CD14-positive monocyte (primary cell): ENCODE results near the gene NAT16. TPM values are rescaled to one million over a fixed set of nuclear protein-coding genes. Genes with fewer than 3 reads are reported as not detected.

Experiments used
- DNase-seq, 3 donors: peaks; one replicate each; pipeline ENCODE4 v3.0.0-alpha.2; 2011 to 2022
- H2AFZ ChIP-seq: 2 replicates; pipeline ENCODE4 v1.6.0; 2012; ENCODE audit warnings: mild to moderate bottlenecking, low read depth, low read length, inconsistent platforms; ENCODE audit not compliant: insufficient read depth, poor library complexity, severe bottlenecking
- H3K27ac ChIP-seq, 2 donors: 1 replicate in 1 of 2; 2 replicates in 1 of 2; pipeline ENCODE4 v1.5.1; 2012 to 2013; ENCODE audit warnings: low read length in 2 of 2, control low read depth in 1 of 2, inconsistent platforms in 1 of 2, low read depth in 1 of 2, mild to moderate bottlenecking in 1 of 2
- H3K27me3 ChIP-seq, 2 donors: one replicate each; pipeline versions ENCODE4 v1.6.0 to v1.6.1; 2011 to 2013; ENCODE audit warnings: low read length in 2 of 2; ENCODE audit not compliant: control insufficient read depth in 2 of 2, insufficient read depth in 2 of 2
- H3K36me3 ChIP-seq, 2 donors: replicated peaks in 1 of 2; 1 replicate in 1 of 2; 2 replicates in 1 of 2; pipeline versions ENCODE4 v1.5.1 to v1.6.1; 2012 to 2013; ENCODE audit warnings: low read length in 2 of 2, control low read depth in 1 of 2, inconsistent platforms in 1 of 2, mild to moderate bottlenecking in 1 of 2; ENCODE audit not compliant: insufficient read depth in 2 of 2, control insufficient read depth in 1 of 2
- H3K4me1 ChIP-seq, 2 donors: 1 replicate in 1 of 2; 2 replicates in 1 of 2; pipeline versions ENCODE4 v1.5.1 to v1.6.1; 2012 to 2013; ENCODE audit warnings: low read length in 2 of 2, control low read depth in 1 of 2, inconsistent platforms in 1 of 2, mild to moderate bottlenecking in 1 of 2, moderate library complexity in 1 of 2; ENCODE audit not compliant: insufficient read depth in 2 of 2, control insufficient read depth in 1 of 2
- H3K4me2 ChIP-seq: replicated peaks from 2 replicates; pipeline ENCODE3; 2012; ENCODE audit warnings: low read length, moderate library complexity, mild to moderate bottlenecking; ENCODE audit not compliant: poor library complexity, severe bottlenecking; ENCODE audit errors: extremely low read depth
- H3K4me3 ChIP-seq, 3 experiments: fragments of 200-600 bp in 1 of 3; sonication (generic) in 1 of 3; replicated peaks in 1 of 3; 1 replicate in 2 of 3; 2 replicates in 1 of 3; pipeline ENCODE4 v1.5.1; 2011 to 2013; ENCODE audit warnings: low read length in 3 of 3, mild to moderate bottlenecking in 3 of 3, control low read depth in 2 of 3, low read depth in 2 of 3, inconsistent platforms in 1 of 3, moderate library complexity in 1 of 3
- H3K79me2 ChIP-seq: 2 replicates; pipeline ENCODE4 v1.6.0; 2012; ENCODE audit warnings: mild to moderate bottlenecking, control low read depth, inconsistent platforms, low read length, moderate library complexity; ENCODE audit not compliant: insufficient read depth
- H3K9ac ChIP-seq: 2 replicates; pipeline ENCODE4 v1.6.0; 2017; ENCODE audit warnings: low read length, mild to moderate bottlenecking; ENCODE audit not compliant: insufficient read depth, poor library complexity, severe bottlenecking
- H3K9me3 ChIP-seq, 2 donors: replicated peaks in 1 of 2; 1 replicate in 1 of 2; 2 replicates in 1 of 2; pipeline versions ENCODE4 v1.5.1 to v1.6.1; 2012 to 2013; ENCODE audit warnings: low read length in 2 of 2, control low read depth in 1 of 2; ENCODE audit not compliant: control insufficient read depth in 1 of 2, insufficient read depth in 1 of 2
- H4K20me1 ChIP-seq: 2 replicates; pipeline ENCODE4 v1.6.0; 2012; ENCODE audit warnings: mild to moderate bottlenecking, low read length, control low read depth, moderate library complexity; ENCODE audit not compliant: insufficient read depth
- H3K27ac Mint-ChIP-seq, 7 donors: one replicate each; pipeline ENCODE4 v1.8.0; 2020; ENCODE audit warnings: mild to moderate bottlenecking in 7 of 7, mixed read lengths in 7 of 7, moderate library complexity in 6 of 7, inconsistent platforms in 2 of 7
- H3K27me3 Mint-ChIP-seq, 3 donors: one replicate each; pipeline ENCODE4 v1.8.0; 2021 to 2022; ENCODE audit warnings: low read depth in 3 of 3, mild to moderate bottlenecking in 3 of 3, mixed read lengths in 3 of 3, moderate library complexity in 3 of 3, inconsistent platforms in 1 of 3
- H3K36me3 Mint-ChIP-seq, 2 donors: one replicate each; pipeline ENCODE4 v1.8.0; 2020; ENCODE audit warnings: mixed read lengths in 2 of 2, inconsistent platforms in 1 of 2, mild to moderate bottlenecking in 1 of 2
- H3K4me1 Mint-ChIP-seq: one replicate; pipeline ENCODE4 v1.8.0; 2020; ENCODE audit warnings: mild to moderate bottlenecking, mixed read lengths
- H3K4me3 Mint-ChIP-seq, 2 donors: one replicate each; pipeline ENCODE4 v1.8.0; 2020; ENCODE audit warnings: mild to moderate bottlenecking in 2 of 2, mixed read lengths in 2 of 2, moderate library complexity in 1 of 2
- H3K9me3 Mint-ChIP-seq, 7 donors: one replicate each; pipeline ENCODE4 v1.8.0; 2020 to 2022; ENCODE audit warnings: mixed read lengths in 7 of 7, mild to moderate bottlenecking in 6 of 7, moderate library complexity in 6 of 7, inconsistent platforms in 2 of 7
- WGBS: methylation state at CpG from one replicate; pipeline ENCODE4 v1.1.5; 2013; ENCODE audit warnings: missing lambda C conversion rate; ENCODE audit not compliant: insufficient coverage; 5-methylcytosine and 5-hydroxymethylcytosine counted together
- intact Hi-C, 2 donors: fragments of 100-400 bp; cut with micrococcal nuclease; formaldehyde crosslinking; loops; one replicate each; pipeline versions ENCODE4 v1.15.0 to v1.15.1; 2023
- polyA plus RNA-seq, 3 donors: library from polyadenylated mRNA; depleted of rRNA in 1 of 3; unstranded in 2 of 3; stranded (reverse) in 1 of 3; fragments of 300-500 nt in 2 of 3; fragments of >200 nt in 1 of 3; fragmentation: Illumina TruSeq in 2 of 3; gene quantifications; 1 replicate in 2 of 3; 2 replicates in 1 of 3; pipeline ENCODE4 v1.2.3, GENCODE V29; 2012 to 2021
- TF ChIP-seq, protein P1 (sequence below): fragments of 200-600 bp; IDR thresholded peaks from one replicate; pipeline ENCODE4 v1.8.0; 2022; ENCODE audit warnings: antibody characterized with exemption, mild to moderate bottlenecking

Gene NAT16
- polyA plus RNA-seq, 3 donors, result not detected

DNA sequence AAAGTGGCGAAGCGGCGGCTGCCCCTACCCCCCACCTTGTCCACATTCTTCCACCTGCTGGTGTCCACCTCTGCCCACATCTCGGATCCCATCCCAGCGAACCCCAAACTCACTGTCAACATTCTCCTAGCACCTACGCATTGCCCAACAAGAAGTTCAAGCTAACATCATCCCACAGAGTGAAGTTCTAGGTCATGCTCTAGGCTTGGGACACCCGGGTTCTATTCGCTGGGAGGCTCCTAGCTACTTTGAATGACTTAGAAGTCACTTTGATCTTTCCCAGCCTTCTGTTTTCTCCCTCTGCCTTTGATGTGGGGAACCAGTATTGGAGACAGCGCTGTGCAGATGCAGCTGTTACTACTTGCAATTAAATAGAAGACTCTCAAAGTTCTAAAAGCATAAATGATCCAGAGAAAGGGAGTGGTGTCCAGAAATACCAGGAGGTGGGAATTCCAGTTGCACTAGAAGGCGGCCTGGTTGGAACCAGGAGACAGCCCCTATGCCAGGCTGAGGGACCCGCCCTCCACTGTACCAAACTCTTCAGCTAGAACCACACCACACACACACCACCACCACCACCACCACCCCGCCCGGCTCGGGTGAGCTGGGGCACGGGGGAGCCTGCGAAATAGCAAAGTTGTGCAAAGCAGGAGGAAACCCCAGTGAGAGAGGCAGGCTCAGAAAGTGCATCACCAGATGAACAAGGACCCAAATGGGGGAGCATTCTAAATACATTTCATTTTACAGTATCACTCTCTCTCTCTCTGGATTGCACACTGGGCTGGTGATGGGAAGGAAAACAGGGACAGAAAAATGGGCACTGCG lies 9.3 kb downstream of the NAT16 start:
- Histone ChIP-seq H2AFZ (no peak overlapping the region), H4K20me1 (peaks cover 3% of the 10 kb centered on the region), H3K27me3 (peaks cover 79 to 99% of the 10 kb centered on the region in 2 donors), H3K4me2 (no peak overlapping the region), H3K79me2 (no peaks in the 10 kb centered on the region), H3K4me1 (peaks cover 45 to 51% of the 10 kb centered on the region in 2 donors), H3K9me3 (peaks cover 5 to 42% of the 10 kb centered on the region in 2 donors), H3K4me3 (no peak overlapping the region), H3K36me3 (no peaks in the 10 kb centered on the region), H3K27ac (no peak overlapping the region), H3K9ac (no peak overlapping the region)
- 4% methylated on average over 10 of the region's 17 CpGs for WGBS
- H3K4me1 Mint-ChIP-seq, result peaks cover 65% of the 10 kb centered on the region
- peaks cover 6 to 55% (median 32%) of the 10 kb centered on the region in 7 donors for H3K9me3 Mint-ChIP-seq
- peaks cover 98 to 100% (median 98%) of the 10 kb centered on the region in 3 donors for H3K27me3 Mint-ChIP-seq
- peak overlapping the region in 1 of 2 donors; percentile 88 for H3K4me3 Mint-ChIP-seq
- H3K36me3 Mint-ChIP-seq, result peaks cover 13 to 34% of the 10 kb centered on the region in 2 donors
- TF ChIP-seq, protein P1, sequence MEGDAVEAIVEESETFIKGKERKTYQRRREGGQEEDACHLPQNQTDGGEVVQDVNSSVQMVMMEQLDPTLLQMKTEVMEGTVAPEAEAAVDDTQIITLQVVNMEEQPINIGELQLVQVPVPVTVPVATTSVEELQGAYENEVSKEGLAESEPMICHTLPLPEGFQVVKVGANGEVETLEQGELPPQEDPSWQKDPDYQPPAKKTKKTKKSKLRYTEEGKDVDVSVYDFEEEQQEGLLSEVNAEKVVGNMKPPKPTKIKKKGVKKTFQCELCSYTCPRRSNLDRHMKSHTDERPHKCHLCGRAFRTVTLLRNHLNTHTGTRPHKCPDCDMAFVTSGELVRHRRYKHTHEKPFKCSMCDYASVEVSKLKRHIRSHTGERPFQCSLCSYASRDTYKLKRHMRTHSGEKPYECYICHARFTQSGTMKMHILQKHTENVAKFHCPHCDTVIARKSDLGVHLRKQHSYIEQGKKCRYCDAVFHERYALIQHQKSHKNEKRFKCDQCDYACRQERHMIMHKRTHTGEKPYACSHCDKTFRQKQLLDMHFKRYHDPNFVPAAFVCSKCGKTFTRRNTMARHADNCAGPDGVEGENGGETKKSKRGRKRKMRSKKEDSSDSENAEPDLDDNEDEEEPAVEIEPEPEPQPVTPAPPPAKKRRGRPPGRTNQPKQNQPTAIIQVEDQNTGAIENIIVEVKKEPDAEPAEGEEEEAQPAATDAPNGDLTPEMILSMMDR, result no peak
- peak in 1 of 3 donors; percentile 52 for DNase-seq
- intact Hi-C loops, result loop anchor here in 1 of 2 donors (2.0 kb wide), 1 partner anchor 14 kb away; no protein-coding TSS in a partner anchor
- peak overlapping the region in 3 of 7 donors; percentile 26 to 82 (median 63) for H3K27ac Mint-ChIP-seq

DNA sequence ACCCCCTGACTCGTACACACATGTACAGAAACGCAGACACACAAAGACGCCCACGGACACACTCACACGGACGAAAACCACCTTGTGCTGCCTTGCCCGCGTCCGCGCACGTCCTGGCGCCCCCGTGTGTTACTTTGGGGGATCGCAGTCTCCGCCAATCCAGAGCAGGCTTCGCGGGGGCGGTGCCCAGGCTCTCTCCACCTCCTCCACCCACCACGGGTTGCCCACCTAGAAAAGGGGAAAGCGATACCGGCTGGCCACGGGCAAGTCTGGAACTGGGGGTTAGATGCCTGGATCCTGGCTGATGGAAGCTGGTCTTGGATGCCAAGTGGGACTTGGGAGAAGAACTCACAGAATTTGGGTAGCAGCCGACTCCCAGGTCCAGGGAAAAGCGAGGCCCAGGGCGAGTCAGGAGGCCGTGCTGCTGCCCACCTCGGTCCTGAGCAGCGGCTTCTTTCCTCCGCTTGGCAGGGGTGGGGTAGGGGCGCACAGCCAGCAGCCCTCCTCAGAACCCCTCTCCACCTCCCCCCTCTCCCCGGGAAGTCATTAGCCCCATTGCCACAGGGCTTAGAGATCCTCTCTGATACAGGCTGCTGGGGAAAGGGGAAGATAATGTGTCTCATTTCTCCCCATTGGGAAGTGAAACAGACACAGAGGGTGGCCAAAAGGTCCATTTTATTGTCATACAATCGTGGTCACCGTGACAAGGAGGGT lies 10.1 kb downstream of the NAT16 start:
- Histone ChIP-seq H3K4me3 (no peak overlapping the region), H2AFZ (no peak overlapping the region), H3K9ac (no peak overlapping the region), H3K27me3 (peaks cover 74 to 97% of the 10 kb centered on the region in 2 donors), H3K4me1 (peaks cover 50 to 59% of the 10 kb centered on the region in 2 donors), H3K79me2 (no peaks in the 10 kb centered on the region), H3K4me2 (peak overlapping the region; percentile 22), H3K36me3 (no peaks in the 10 kb centered on the region), H4K20me1 (peaks cover 7% of the 10 kb centered on the region), H3K9me3 (peaks cover 10 to 48% of the 10 kb centered on the region in 2 donors), H3K27ac (no peak overlapping the region)
- intact Hi-C loops, result loop anchor here in 1 of 2 donors (2.0 kb wide), 1 partner anchor 15 kb away; no protein-coding TSS in a partner anchor
- H3K9me3 Mint-ChIP-seq, result peaks cover 8 to 57% (median 36%) of the 10 kb centered on the region in 7 donors
- WGBS, result 2% methylated on average over 21 of the region's 33 CpGs
- peaks cover 20 to 37% of the 10 kb centered on the region in 2 donors for H3K36me3 Mint-ChIP-seq
- TF ChIP-seq, protein P1, result peak; percentile 89
- peak; percentile 49 to 75 (median 57) for DNase-seq
- H3K27ac Mint-ChIP-seq, result peak overlapping the region in 4 of 7 donors; percentile 40 to 89 (median 71)
- peaks cover 68% of the 10 kb centered on the region for H3K4me1 Mint-ChIP-seq
- peak overlapping the region in 1 of 2 donors; percentile 88 for H3K4me3 Mint-ChIP-seq
- peaks cover 98 to 100% (median 98%) of the 10 kb centered on the region in 3 donors for H3K27me3 Mint-ChIP-seq
